ENCODE results near the gene POLR2B.

DNA sequence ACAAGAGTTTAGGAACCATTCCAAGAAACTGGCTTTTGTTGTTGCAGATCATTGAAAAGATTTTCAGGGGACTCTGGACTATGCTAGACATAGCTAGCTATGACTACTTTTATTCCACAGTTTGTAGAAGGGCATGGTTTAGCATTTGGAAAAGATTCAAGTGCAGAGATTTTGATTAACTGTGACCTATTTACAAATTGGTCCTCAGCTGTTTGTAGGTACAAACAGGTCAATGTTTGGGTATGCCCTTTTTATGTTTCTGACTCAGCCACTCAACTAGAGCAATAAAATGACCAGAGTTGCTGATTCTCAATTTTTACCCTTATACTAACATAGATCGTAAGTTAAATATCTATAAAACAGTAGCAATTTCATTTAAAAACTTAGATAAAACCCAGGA, 84.8 kb downstream of the POLR2B start:
- TF ChIP-seq, protein P1, sequence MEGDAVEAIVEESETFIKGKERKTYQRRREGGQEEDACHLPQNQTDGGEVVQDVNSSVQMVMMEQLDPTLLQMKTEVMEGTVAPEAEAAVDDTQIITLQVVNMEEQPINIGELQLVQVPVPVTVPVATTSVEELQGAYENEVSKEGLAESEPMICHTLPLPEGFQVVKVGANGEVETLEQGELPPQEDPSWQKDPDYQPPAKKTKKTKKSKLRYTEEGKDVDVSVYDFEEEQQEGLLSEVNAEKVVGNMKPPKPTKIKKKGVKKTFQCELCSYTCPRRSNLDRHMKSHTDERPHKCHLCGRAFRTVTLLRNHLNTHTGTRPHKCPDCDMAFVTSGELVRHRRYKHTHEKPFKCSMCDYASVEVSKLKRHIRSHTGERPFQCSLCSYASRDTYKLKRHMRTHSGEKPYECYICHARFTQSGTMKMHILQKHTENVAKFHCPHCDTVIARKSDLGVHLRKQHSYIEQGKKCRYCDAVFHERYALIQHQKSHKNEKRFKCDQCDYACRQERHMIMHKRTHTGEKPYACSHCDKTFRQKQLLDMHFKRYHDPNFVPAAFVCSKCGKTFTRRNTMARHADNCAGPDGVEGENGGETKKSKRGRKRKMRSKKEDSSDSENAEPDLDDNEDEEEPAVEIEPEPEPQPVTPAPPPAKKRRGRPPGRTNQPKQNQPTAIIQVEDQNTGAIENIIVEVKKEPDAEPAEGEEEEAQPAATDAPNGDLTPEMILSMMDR (IDR thresholded peaks at IDR 0.05) = no peak
- no peak for TF ChIP-seq POLR2A (IDR thresholded peaks at IDR 0.05)
